Esophagus squamous epithelium (tissue), 4 donors: ENCODE results near the gene HMX3.

Experiments
- CTCF ChIP-seq, 6 experiments: fragments of 450-650 bp in 4 of 6; fragments of 200-600 bp in 2 of 6; sonication (generic) in 2 of 6; IDR thresholded peaks; one replicate each; pipeline ENCODE4 v1.5.1; 2016 to 2019; ENCODE audit warnings: antibody characterized with exemption in 6 of 6, mild to moderate bottlenecking in 4 of 6, moderate library complexity in 4 of 6
- POLR2A ChIP-seq, 4 donors: fragments of 450-650 bp; IDR thresholded peaks; one replicate each; pipeline ENCODE4 v1.6.1; 2017; ENCODE audit warnings: antibody characterized with exemption in 4 of 4, mild to moderate bottlenecking in 4 of 4, moderate library complexity in 3 of 4

- TF ChIP-seq CTCF (IDR thresholded peaks at IDR 0.05) (no peak), POLR2A (IDR thresholded peaks at IDR 0.05) (no peak)
These were observed 48.0 kb downstream of the HMX3 start for GRCh38 chr10:123183724-123184123.
